Activated naive CD8-positive, alpha-beta T cell (primary cell): ENCODE results near the gene SLC25A24.
A peak's percentile ranks its signal among the peaks of the same experiment; 100 is the strongest.
"Not testable (repeated sequence)": the region's sequence is repeated elsewhere in the genome, so short reads cannot be mapped to it uniquely, and the experiment has no call there.

ENCODE experiments used
- H3K27ac Mint-ChIP-seq: one replicate; pipeline ENCODE4 v1.8.0; 2021; ENCODE audit warnings: mixed read lengths
- H3K27me3 Mint-ChIP-seq: one replicate; pipeline ENCODE4 v1.8.0; 2021; ENCODE audit warnings: mixed read lengths
- H3K36me3 Mint-ChIP-seq: one replicate; pipeline ENCODE4 v1.8.0; 2021; ENCODE audit warnings: mixed read lengths
- H3K4me1 Mint-ChIP-seq: one replicate; pipeline ENCODE4 v1.8.0; 2021; ENCODE audit warnings: low read depth, mixed read lengths
- H3K4me3 Mint-ChIP-seq: one replicate; pipeline ENCODE4 v1.8.0; 2021; ENCODE audit warnings: mild to moderate bottlenecking, mixed read lengths
- H3K9me3 Mint-ChIP-seq: one replicate; pipeline ENCODE4 v1.8.0; 2021; ENCODE audit warnings: low read depth, mixed read lengths

Gene SLC25A24

GRCh38 chr1:108199781-108200686, at the start of gene SLC25A24:
SLC25A24 (minus strand) TSS chr1:108200343; CDS start chr1:108200138, 205 bp downstream.
- peak within 1 kb of the TSS; percentile 46 for H3K27ac Mint-ChIP-seq
- H3K27me3 Mint-ChIP-seq = no peaks in the 10 kb centered on the region
- H3K36me3 Mint-ChIP-seq = peaks cover 5% of the 10 kb centered on the region
- H3K4me3 Mint-ChIP-seq = peak within 1 kb of the TSS; percentile 91
- peaks cover 27% of the 10 kb centered on the region for H3K4me1 Mint-ChIP-seq
- H3K9me3 Mint-ChIP-seq = no peaks in the 10 kb centered on the region

- H3K36me3 Mint-ChIP-seq, H3K27ac Mint-ChIP-seq, H3K4me1 Mint-ChIP-seq, H3K9me3 Mint-ChIP-seq, H3K27me3 Mint-ChIP-seq, H3K4me3 Mint-ChIP-seq: not testable (repeated sequence)
Observed at GRCh38 chr1:108243976-108244375, 43.8 kb upstream of the SLC25A24 start, which contains the start of gene NBPF4. NBPF4 (minus strand) TSS chr1:108244076; CDS start chr1:108243761, 315 bp downstream.

DNA sequence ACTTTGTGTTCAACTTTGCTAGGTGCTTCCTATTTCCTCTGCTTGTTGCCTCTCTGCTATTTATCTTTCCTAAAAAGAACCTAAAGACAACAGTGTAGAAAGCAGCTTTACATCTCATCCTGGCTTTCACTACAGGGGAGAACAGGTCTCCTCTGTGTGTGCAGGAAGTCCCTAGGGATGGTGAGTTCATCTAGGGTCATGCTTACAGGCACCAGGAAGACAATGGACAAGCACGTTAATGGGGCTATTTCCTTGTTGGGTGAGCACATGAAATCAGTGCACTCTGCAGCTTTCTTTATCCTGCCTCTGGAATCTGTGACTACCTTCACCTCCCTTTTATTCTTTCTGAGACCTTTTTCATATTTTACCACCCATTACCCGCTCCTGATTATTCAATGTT, 39.3 kb upstream of the SLC25A24 start:
- H3K9me3 Mint-ChIP-seq, H3K4me3 Mint-ChIP-seq, H3K4me1 Mint-ChIP-seq, H3K27me3 Mint-ChIP-seq, H3K36me3 Mint-ChIP-seq, H3K27ac Mint-ChIP-seq: not testable (repeated sequence)

DNA sequence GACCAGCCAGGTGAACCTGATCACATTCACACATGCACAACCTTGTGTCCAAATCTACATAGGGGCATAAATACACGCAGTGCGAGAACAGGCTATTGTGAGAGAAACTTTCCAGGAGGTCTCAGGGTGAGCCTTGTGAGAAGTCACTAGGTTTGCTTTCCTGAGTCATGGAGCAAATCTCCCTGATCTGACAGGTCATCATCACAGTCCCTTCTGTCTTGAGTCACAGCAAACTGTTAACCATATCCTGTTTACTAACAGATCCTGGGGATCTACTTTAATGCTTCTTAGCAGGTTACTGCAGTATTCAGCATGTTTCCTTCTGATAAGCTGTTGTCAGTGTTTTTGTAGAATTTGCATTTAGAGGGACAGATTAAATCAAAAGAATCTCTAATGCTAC, 35.2 kb upstream of the SLC25A24 start:
- not testable (repeated sequence) for H3K9me3 Mint-ChIP-seq, H3K27me3 Mint-ChIP-seq, H3K36me3 Mint-ChIP-seq, H3K4me3 Mint-ChIP-seq, H3K27ac Mint-ChIP-seq, H3K4me1 Mint-ChIP-seq

DNA sequence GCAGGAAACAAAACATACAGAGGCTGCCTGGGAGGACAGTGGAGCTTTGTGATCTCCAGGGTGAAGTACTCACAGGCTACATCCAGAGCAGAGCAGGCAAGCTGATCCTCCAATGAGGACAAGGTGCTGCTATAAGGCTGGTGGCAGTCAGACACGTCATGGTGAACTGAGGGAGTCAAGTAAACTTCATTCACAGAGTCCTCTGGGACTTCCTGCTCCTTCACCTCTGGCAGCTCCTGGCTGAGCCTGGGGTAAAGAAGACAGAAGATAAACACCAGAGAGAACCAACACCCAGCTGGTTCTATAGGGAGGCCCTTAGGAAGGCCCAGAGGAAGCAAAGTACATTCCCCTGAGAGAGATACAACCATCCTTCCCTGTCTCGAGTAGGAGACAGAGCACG, 32.0 kb upstream of the SLC25A24 start:
- not testable (repeated sequence) for H3K9me3 Mint-ChIP-seq, H3K27me3 Mint-ChIP-seq, H3K4me3 Mint-ChIP-seq, H3K27ac Mint-ChIP-seq, H3K4me1 Mint-ChIP-seq, H3K36me3 Mint-ChIP-seq

DNA sequence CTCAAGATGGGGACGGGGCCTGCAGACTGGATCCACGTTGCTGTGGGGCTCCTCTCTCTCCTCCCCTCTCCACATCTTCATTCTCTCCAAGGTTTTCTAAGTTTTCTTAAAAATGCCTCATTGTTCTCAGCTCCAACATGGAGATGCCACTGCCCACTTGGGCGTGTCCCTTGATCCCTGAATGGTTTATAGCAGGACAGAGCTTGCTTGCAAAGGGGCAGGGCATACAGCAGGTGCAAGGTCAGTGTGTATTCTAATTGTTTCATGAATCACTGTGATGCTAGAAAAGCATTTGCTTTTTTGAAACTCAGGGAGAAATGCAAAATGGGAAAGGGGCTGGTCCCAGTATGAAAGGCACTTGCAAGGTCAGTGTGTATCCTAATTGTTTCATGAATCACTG, 29.8 kb upstream of the SLC25A24 start:
- H3K27me3 Mint-ChIP-seq, H3K27ac Mint-ChIP-seq, H3K36me3 Mint-ChIP-seq, H3K9me3 Mint-ChIP-seq, H3K4me1 Mint-ChIP-seq, H3K4me3 Mint-ChIP-seq: not testable (repeated sequence)

DNA sequence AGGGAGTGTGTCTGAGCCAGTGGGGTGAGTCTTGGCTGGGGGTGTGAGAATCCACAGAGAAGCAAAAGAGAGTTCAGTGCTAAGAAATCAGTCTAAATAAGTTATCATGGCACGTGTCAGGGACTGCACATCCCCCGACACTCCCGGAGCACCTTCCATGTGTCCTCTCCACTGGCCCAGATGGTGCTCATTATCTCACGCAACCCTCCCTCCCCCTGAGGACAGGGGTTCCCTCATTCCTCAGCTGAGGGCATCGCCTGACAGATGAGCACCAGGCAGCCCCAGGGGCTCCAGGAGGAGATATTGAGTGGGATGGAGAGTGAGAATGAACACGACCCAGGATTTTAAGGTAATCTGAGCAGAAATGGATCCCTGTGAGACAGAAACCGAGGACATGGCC, 27.6 kb upstream of the SLC25A24 start:
- H3K36me3 Mint-ChIP-seq, H3K4me1 Mint-ChIP-seq, H3K27ac Mint-ChIP-seq, H3K4me3 Mint-ChIP-seq, H3K27me3 Mint-ChIP-seq, H3K9me3 Mint-ChIP-seq: not testable (repeated sequence)

DNA sequence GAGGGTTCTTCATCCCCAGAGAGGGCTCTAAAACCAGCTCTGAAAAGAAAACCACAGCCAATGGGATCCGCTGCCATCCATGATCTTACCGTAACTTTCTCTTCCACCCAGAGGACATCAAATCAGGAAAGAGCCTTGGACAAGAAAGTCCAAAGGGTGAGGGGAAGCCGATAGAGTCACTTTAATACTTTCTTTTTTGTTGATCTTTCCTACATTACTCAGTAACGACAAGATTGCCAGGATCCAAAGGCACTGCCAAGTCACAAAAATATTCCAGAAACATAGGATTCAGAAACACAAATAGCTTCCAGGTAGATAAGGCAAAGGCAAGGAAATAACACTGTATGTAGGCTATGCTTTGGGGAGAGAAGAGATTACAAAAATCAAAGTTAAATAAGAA, 26.7 kb upstream of the SLC25A24 start:
- H3K27ac Mint-ChIP-seq, H3K27me3 Mint-ChIP-seq, H3K4me3 Mint-ChIP-seq, H3K36me3 Mint-ChIP-seq, H3K4me1 Mint-ChIP-seq, H3K9me3 Mint-ChIP-seq: not testable (repeated sequence)

DNA sequence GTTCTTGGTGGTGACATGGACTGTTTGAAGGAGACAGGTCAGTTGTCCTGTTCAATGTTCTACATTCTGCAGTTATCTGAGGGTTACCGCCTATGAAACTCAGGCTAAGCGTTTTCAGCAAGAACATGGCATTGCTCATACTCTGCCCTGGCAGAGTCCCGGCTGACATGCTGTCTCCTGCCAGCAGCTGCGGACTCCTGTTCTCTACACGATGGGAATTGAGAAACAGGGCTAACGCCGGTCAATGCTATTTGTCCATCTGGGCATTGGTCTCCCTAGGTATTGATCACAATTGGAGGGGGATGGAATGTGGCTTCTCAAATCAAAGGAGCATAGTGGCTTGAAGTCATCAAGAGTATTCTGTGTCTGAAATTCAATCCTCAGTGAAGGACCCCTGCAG, 23.1 kb upstream of the SLC25A24 start:
- H3K9me3 Mint-ChIP-seq = not testable (repeated sequence)

GRCh38 chr1:108217515-108218174, 17.5 kb upstream of the SLC25A24 start:
- not testable (repeated sequence) for H3K4me3 Mint-ChIP-seq, H3K4me1 Mint-ChIP-seq, H3K27me3 Mint-ChIP-seq, H3K9me3 Mint-ChIP-seq, H3K36me3 Mint-ChIP-seq, H3K27ac Mint-ChIP-seq

More for the DNA sequence above, 23.1 kb upstream of the SLC25A24 start:
- not testable (repeated sequence) for H3K27ac Mint-ChIP-seq, H3K36me3 Mint-ChIP-seq, H3K27me3 Mint-ChIP-seq, H3K4me3 Mint-ChIP-seq, H3K4me1 Mint-ChIP-seq

DNA sequence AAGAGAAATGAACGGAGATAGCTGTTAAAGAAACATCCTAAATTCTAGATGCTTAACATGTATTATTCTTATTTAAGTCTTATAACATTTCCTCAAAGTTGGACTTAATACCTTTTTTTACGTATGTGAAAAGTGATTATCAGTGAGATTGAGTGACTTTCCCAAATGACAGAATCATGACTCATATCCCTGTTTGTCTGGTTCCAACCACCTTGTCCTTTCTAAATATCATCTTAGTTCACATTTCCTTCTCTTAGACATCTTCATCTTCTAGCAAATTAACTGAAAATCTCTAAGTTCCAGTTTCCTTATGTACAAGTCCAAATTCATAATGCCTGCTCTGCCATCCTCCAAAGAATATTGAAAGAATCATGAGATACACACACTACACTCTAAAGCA, 16.9 kb upstream of the SLC25A24 start:
- H3K4me1 Mint-ChIP-seq, H3K4me3 Mint-ChIP-seq, H3K27me3 Mint-ChIP-seq, H3K9me3 Mint-ChIP-seq, H3K27ac Mint-ChIP-seq, H3K36me3 Mint-ChIP-seq: not testable (repeated sequence)

GRCh38 chr1:108216028-108216890, 16.1 kb upstream of the SLC25A24 start:
- H3K4me1 Mint-ChIP-seq, H3K9me3 Mint-ChIP-seq, H3K4me3 Mint-ChIP-seq, H3K27ac Mint-ChIP-seq, H3K36me3 Mint-ChIP-seq: not testable (repeated sequence)
- H3K27me3 Mint-ChIP-seq = peaks cover 10% of the 10 kb centered on the region

- H3K4me3 Mint-ChIP-seq, H3K27ac Mint-ChIP-seq, H3K4me1 Mint-ChIP-seq, H3K9me3 Mint-ChIP-seq, H3K36me3 Mint-ChIP-seq: not testable (repeated sequence)
- H3K27me3 Mint-ChIP-seq = peaks cover 10% of the 10 kb centered on the region
Observed at GRCh38 chr1:108214641-108215465, 14.7 kb upstream of the SLC25A24 start.

DNA sequence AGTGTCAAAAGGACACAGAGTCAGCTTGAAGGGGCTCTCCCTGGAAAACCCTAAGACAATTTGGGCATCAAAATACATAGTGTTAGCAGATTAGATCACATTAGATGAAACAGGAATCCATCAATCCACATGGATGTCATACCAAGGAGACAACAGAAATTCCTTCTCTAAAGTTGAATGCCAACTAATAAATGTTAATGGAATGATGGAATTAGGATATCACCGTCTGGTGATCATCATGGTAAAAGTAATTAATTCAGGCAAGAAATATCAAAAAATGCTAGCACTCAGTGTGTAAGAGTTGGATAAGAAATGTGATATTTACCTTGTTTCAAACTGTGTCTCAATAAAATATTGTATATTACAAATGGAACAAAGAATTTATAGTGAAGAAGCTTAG, 10.9 kb upstream of the SLC25A24 start:
- H3K9me3 Mint-ChIP-seq = no peaks in the 10 kb centered on the region
- no peak overlapping the region for H3K4me3 Mint-ChIP-seq
- peaks cover 6% of the 10 kb centered on the region for H3K4me1 Mint-ChIP-seq
- H3K27ac Mint-ChIP-seq = no peak overlapping the region
- H3K27me3 Mint-ChIP-seq = peaks cover 19% of the 10 kb centered on the region
- no peaks in the 10 kb centered on the region for H3K36me3 Mint-ChIP-seq
